ENCODE measurements around the gene TMEM89. TPM values are rescaled to one million over a fixed set of nuclear protein-coding genes. Genes with fewer than 3 reads are reported as not detected.

The TMEM89 gene
- total RNA-seq, 1 experiment from 2014 or later: 0.74 TPM

- no CpG with 5 or more reads among the region's 6 CpGs for WGBS (ENCODE audit: extremely low coverage, insufficient read length, low lambda C conversion rate)
- Mint-ChIP-seq H3K9me3 (no peaks in the 10 kb centered on the region), H3K36me3 (ENCODE audit: insufficient read depth in 1 of 3, low read depth in 3 of 3) (peaks cover 33 to 61% (median 52%) of the 10 kb centered on the region in 3 experiments), H3K27me3 (ENCODE audit: low read depth) (peaks cover 1% of the 10 kb centered on the region; the same call in 1 of the 2 replicates), H3K27ac (peak overlapping the region in 2 of 3 experiments; percentile 37 to 49; a peak in 3 of 7 replicates), H3K4me1 (peaks cover 5 to 9% of the 10 kb centered on the region in 2 experiments), H3K4me3 (no peak overlapping the region)
- Histone ChIP-seq H3K79me1 (ENCODE audit: insufficient read depth, low read depth, low read length, poor library complexity, severe bottlenecking) (no peaks in the 10 kb centered on the region), H2BK15ac (ENCODE audit: low read depth, low read length) (no peak overlapping the region), H2AFZ (ENCODE audit: low read length) (no peak overlapping the region), H4K91ac (ENCODE audit: insufficient read length, low read depth, low read length) (no peak overlapping the region), H3K4ac (ENCODE audit: low read depth, low read length) (no peak overlapping the region), H3K4me2 (ENCODE audit: insufficient read depth, insufficient read length, low read length) (no peak overlapping the region), H4K5ac (ENCODE audit: insufficient read length, low read depth, low read length) (no peak overlapping the region), H3K27me3 (ENCODE audit: insufficient read depth, low read length) (no peaks in the 10 kb centered on the region), H2BK20ac (ENCODE audit: low read depth, low read length, poor library complexity, severe bottlenecking) (no peak overlapping the region), H3K4me1 (ENCODE audit: insufficient read depth, low read length) (no peaks in the 10 kb centered on the region; the same call in 1 of the 2 replicates), H3K79me2 (ENCODE audit: insufficient read depth, low read length) (no peaks in the 10 kb centered on the region), H2BK5ac (ENCODE audit: insufficient read length, low read length) (no peak overlapping the region), H3T11ph (ENCODE audit: low read length) (no peak overlapping the region), H3K23me2 (ENCODE audit: insufficient read length, low read depth, low read length, poor library complexity, severe bottlenecking) (no peaks in the 10 kb centered on the region), H2AK5ac (ENCODE audit: insufficient read length, low read length) (no peak overlapping the region), H3K18ac (ENCODE audit: insufficient read length, low read depth, low read length) (no peak overlapping the region), H4K20me1 (ENCODE audit: control insufficient read depth, insufficient read depth, insufficient read length) (no peaks in the 10 kb centered on the region), H2BK120ac (ENCODE audit: low read depth, low read length, poor library complexity, severe bottlenecking) (no peak overlapping the region), H3K23ac (ENCODE audit: insufficient read length, low read depth, low read length) (no peak overlapping the region), H3K14ac (ENCODE audit: insufficient read depth, low read length) (no peak overlapping the region), H3K27ac (ENCODE audit: insufficient read length, low read depth, low read length) (no peak overlapping the region), H2BK12ac (ENCODE audit: insufficient read length, low read depth, low read length) (no peak overlapping the region), H4K8ac (replicated peaks; ENCODE audit: insufficient read length, low read depth, low read length) (no peak overlapping the region), H3K9me3 (ENCODE audit: control insufficient read depth, low read depth, low read length) (no peaks in the 10 kb centered on the region), H3K9ac (ENCODE audit: extremely low read depth, insufficient read length, low read length) (no peak overlapping the region), H3K56ac (ENCODE audit: insufficient read length, low read depth, low read length) (no peak overlapping the region)
- DNase-seq: no peak
- TF ChIP-seq CTCF (conservative IDR thresholded peaks at IDR 0.05): no peak
Measured at GRCh38 chr3:48623851-48624547, 2.4 kb upstream of the TMEM89 start.

Measured in H9 (cell line).